ENCODE data around the gene XG.
"Not testable (repeated sequence)": the region's sequence is repeated elsewhere in the genome, so short reads cannot be mapped to it uniquely, and the experiment has no call there.

XG gene, protein sequence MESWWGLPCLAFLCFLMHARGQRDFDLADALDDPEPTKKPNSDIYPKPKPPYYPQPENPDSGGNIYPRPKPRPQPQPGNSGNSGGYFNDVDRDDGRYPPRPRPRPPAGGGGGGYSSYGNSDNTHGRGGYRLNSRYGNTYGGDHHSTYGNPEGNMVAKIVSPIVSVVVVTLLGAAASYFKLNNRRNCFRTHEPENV

GRCh38 chrX:2751874-2752300 lies at the start of gene XG:
XG (plus strand) TSS chrX:2752040; CDS start chrX:2752275, 235 bp downstream.
- H3K9ac ChIP-seq (ENCODE audit: low read depth, low read length); H3K4me3 ChIP-seq (ENCODE audit: low read depth, low read length); H3K36me3 ChIP-seq (ENCODE audit: control insufficient read depth, insufficient read depth, low read length); H3K9me3 ChIP-seq (ENCODE audit: control insufficient read depth, insufficient read depth, low read length); H3K27me3 ChIP-seq (ENCODE audit: control insufficient read depth, insufficient read depth, low read length); H3K27ac ChIP-seq (ENCODE audit: low read depth, low read length); H3K4me1 ChIP-seq (ENCODE audit: control insufficient read depth, insufficient read depth, low read length): not testable (repeated sequence)

- Histone ChIP-seq H3K9me3 (ENCODE audit: control insufficient read depth, insufficient read depth, low read length) (no peaks in the 10 kb centered on the region), H3K9ac (ENCODE audit: low read depth, low read length) (no peak overlapping the region), H3K27me3 (ENCODE audit: control insufficient read depth, insufficient read depth, low read length) (no peaks in the 10 kb centered on the region), H3K4me1 (ENCODE audit: control insufficient read depth, insufficient read depth, low read length) (peaks cover 19% of the 10 kb centered on the region), H3K27ac (ENCODE audit: low read depth, low read length) (no peak overlapping the region), H3K4me3 (ENCODE audit: low read depth, low read length) (no peak overlapping the region), H3K36me3 (ENCODE audit: control insufficient read depth, insufficient read depth, low read length) (no peaks in the 10 kb centered on the region)
These were observed 47.9 kb upstream of the XG start for GRCh38 chrX:2703991-2704369.

DNA sequence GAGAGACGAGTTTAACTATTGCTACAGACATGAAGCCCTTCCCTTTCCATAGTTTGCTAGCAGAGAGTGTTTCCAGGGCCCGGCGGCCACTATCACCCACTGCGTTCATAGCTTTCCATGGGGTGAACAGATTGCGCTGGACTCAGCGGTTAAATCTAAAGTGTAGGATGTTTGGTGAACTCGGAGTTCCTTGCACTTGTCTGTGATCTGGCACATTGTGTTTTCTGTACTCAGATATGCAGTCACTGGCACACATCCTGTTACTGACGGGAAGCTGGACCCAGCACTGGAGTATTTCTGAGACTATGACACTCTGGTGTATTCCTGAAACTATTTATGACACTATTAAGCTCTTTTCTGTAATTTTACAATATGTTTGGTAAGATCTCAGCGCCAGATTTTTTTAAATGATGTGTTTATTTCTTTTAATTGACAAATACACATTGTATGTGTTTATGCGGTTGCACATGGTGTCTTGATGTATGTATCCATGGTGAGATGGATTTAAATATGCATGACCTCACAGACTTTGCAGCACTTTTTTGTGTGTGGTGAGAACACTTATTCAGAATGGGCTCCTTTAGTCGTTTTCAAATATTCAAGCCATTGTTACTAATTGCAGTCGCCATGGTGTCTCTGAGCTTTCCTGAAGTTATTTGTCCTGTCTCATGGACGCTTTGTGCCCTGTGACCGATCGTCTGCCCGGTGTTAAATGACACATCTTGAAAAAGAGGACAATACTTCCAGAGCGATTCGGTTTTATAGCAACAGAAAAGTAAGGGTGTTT lies 46.6 kb upstream of the XG start:
- Histone ChIP-seq H3K27ac (ENCODE audit: low read depth, low read length) (no peak overlapping the region), H3K4me1 (ENCODE audit: control insufficient read depth, insufficient read depth, low read length) (peaks cover 31% of the 10 kb centered on the region)

DNA sequence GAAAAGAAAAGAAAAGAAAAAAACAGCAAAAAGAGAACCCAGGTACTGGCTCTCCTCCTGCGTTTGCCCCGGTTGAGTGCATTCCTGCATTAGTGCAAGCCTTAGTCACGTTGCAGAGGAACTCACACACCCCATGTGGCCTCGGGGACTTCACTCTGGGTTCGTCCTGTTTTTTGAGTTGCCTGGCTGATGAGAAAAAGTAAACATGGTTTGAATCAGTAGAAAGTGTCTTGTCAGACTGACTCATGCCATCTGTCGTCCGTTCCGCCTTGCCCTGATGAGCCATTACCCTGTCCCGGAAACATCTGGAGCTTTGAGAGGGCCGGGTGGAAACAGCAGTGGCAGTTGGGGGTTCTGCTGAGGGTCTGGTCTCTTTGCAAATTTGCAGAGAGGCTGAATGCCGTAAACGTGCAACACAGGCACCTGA lies 44.5 kb upstream of the XG start:
- Histone ChIP-seq H3K4me1 (ENCODE audit: control insufficient read depth, insufficient read depth, low read length) (peaks cover 36% of the 10 kb centered on the region), H3K9ac (ENCODE audit: low read depth, low read length) (no peak overlapping the region), H3K4me3 (ENCODE audit: low read depth, low read length) (no peak overlapping the region), H3K9me3 (ENCODE audit: control insufficient read depth, insufficient read depth, low read length) (no peaks in the 10 kb centered on the region), H3K27me3 (ENCODE audit: control insufficient read depth, insufficient read depth, low read length) (no peaks in the 10 kb centered on the region), H3K27ac (ENCODE audit: low read depth, low read length) (peak overlapping the region; percentile 87), H3K36me3 (ENCODE audit: control insufficient read depth, insufficient read depth, low read length) (no peaks in the 10 kb centered on the region)

More for the DNA sequence above, 46.6 kb upstream of the XG start:
- no peak overlapping the region for H3K4me3 ChIP-seq (ENCODE audit: low read depth, low read length)
- H3K27me3 ChIP-seq (ENCODE audit: control insufficient read depth, insufficient read depth, low read length), result no peaks in the 10 kb centered on the region
- no peaks in the 10 kb centered on the region for H3K9me3 ChIP-seq (ENCODE audit: control insufficient read depth, insufficient read depth, low read length)
- H3K9ac ChIP-seq (ENCODE audit: low read depth, low read length), result no peak overlapping the region
- H3K36me3 ChIP-seq (ENCODE audit: control insufficient read depth, insufficient read depth, low read length), result no peaks in the 10 kb centered on the region

DNA sequence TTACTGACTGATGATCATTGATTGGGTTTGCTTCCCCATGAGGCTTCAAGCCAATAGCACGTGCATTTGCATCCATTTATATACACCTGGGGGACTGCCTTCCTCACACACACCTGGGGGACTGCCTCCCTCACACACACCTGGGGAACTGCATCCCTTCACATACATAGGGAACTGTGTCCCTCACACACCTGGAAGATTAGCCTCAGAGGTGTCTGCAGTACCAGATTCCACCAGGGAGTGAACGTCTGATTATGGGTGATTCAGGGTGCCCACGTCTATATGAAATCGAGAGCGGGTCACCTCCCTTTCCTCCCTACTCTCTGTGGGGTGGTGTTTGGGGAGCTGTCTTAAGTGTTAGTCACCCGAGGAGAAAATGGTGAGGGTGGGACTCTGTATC lies 43.8 kb upstream of the XG start:
- no peak overlapping the region for H3K4me3 ChIP-seq (ENCODE audit: low read depth, low read length)
- H3K9ac ChIP-seq (ENCODE audit: low read depth, low read length), result no peak overlapping the region
- H3K4me1 ChIP-seq (ENCODE audit: control insufficient read depth, insufficient read depth, low read length), result peaks cover 36% of the 10 kb centered on the region
- no peaks in the 10 kb centered on the region for H3K9me3 ChIP-seq (ENCODE audit: control insufficient read depth, insufficient read depth, low read length)
- no peaks in the 10 kb centered on the region for H3K36me3 ChIP-seq (ENCODE audit: control insufficient read depth, insufficient read depth, low read length)
- no peaks in the 10 kb centered on the region for H3K27me3 ChIP-seq (ENCODE audit: control insufficient read depth, insufficient read depth, low read length)
- H3K27ac ChIP-seq (ENCODE audit: low read depth, low read length), result peak overlapping the region; percentile 87

- no peak overlapping the region for H3K4me3 ChIP-seq (ENCODE audit: low read depth, low read length)
- H3K36me3 ChIP-seq (ENCODE audit: control insufficient read depth, insufficient read depth, low read length), result no peaks in the 10 kb centered on the region
- H3K9me3 ChIP-seq (ENCODE audit: control insufficient read depth, insufficient read depth, low read length), result no peaks in the 10 kb centered on the region
- no peak overlapping the region for H3K9ac ChIP-seq (ENCODE audit: low read depth, low read length)
- peaks cover 32% of the 10 kb centered on the region for H3K4me1 ChIP-seq (ENCODE audit: control insufficient read depth, insufficient read depth, low read length)
- peak overlapping the region; percentile 18 for H3K27ac ChIP-seq (ENCODE audit: low read depth, low read length)
- H3K27me3 ChIP-seq (ENCODE audit: control insufficient read depth, insufficient read depth, low read length), result no peaks in the 10 kb centered on the region
These were observed 43.1 kb upstream of the XG start for GRCh38 chrX:2708592-2709188.

DNA sequence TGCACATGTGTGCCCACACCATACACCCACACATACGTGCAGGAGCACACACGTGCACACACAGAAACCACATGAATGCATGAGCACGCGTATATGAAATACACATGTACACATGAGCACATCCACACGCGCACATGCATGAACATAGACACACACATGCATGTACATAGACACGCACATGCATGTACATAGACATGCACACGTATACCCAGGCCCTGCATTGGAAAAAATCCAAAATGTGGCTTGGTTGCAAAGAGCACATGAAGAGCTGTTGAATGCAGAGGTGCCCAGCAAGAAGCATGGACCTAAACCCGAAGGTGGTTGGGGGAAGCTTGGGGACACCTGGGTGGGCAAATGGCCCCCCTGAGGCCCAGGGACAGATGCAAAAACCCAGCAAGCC lies 42.3 kb upstream of the XG start:
- Histone ChIP-seq H3K27me3 (ENCODE audit: control insufficient read depth, insufficient read depth, low read length) (no peaks in the 10 kb centered on the region), H3K4me3 (ENCODE audit: low read depth, low read length) (no peak overlapping the region), H3K27ac (ENCODE audit: low read depth, low read length) (peak overlapping the region; percentile 77), H3K9ac (ENCODE audit: low read depth, low read length) (no peak overlapping the region), H3K9me3 (ENCODE audit: control insufficient read depth, insufficient read depth, low read length) (no peaks in the 10 kb centered on the region), H3K36me3 (ENCODE audit: control insufficient read depth, insufficient read depth, low read length) (no peaks in the 10 kb centered on the region), H3K4me1 (ENCODE audit: control insufficient read depth, insufficient read depth, low read length) (peaks cover 27% of the 10 kb centered on the region)

- H3K36me3 ChIP-seq (ENCODE audit: control insufficient read depth, insufficient read depth, low read length), result no peaks in the 10 kb centered on the region
These were observed 41.6 kb upstream of the XG start for GRCh38 chrX:2710041-2710840.

DNA sequence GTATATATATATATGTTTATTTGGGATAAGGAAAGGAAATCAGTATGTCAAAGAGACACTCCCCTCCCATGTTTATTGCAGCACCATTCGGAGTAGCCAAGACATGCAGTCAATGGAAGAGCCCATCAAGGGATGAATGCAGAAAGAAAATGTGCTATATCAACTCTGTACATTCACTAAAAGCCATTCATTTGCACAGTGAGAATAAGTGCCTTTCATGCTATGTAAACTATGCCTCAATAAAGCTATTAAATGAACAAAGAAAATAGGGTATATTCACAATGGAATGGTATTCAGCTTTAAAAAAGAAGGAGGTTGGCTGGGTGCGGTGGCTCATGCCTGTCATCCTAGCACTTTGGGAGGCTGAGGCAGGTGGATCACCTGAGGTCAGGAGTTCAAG lies 40.4 kb upstream of the XG start:
- Histone ChIP-seq H3K4me3 (ENCODE audit: low read depth, low read length) (no peak overlapping the region), H3K27ac (ENCODE audit: low read depth, low read length) (no peak overlapping the region), H3K9ac (ENCODE audit: low read depth, low read length) (no peak overlapping the region), H3K27me3 (ENCODE audit: control insufficient read depth, insufficient read depth, low read length) (no peaks in the 10 kb centered on the region), H3K4me1 (ENCODE audit: control insufficient read depth, insufficient read depth, low read length) (peaks cover 27% of the 10 kb centered on the region), H3K9me3 (ENCODE audit: control insufficient read depth, insufficient read depth, low read length) (no peaks in the 10 kb centered on the region), H3K36me3 (ENCODE audit: control insufficient read depth, insufficient read depth, low read length) (no peaks in the 10 kb centered on the region)

More at GRCh38 chrX:2710041-2710840, 41.6 kb upstream of the XG start:
- no peaks in the 10 kb centered on the region for H3K9me3 ChIP-seq (ENCODE audit: control insufficient read depth, insufficient read depth, low read length)
- no peak overlapping the region; the same call in 1 of the 2 replicates for H3K9ac ChIP-seq (ENCODE audit: low read depth, low read length)
- peaks cover 27% of the 10 kb centered on the region for H3K4me1 ChIP-seq (ENCODE audit: control insufficient read depth, insufficient read depth, low read length)
- H3K27me3 ChIP-seq (ENCODE audit: control insufficient read depth, insufficient read depth, low read length), result no peaks in the 10 kb centered on the region
- H3K4me3 ChIP-seq (ENCODE audit: low read depth, low read length), result no peak overlapping the region
- H3K27ac ChIP-seq (ENCODE audit: low read depth, low read length), result peak overlapping the region; percentile 77

DNA sequence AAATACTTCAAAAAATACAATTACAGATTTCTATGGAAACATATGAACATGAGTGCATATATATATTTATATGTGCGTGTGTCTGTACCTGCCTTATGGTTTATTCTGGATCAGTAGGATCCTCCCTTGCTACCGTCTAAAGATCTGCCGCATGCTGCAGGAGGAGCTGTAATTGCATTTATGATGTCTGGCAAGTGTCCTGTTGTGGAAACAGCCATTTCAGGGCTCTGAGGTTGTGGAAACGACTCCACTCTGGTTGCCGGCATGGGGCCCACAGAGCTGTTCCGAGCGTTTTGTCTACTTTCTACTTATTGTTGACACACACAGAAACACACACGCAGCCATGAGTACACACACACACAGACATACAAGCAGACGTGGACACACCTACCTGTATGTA lies 39.4 kb upstream of the XG start:
- Histone ChIP-seq H3K27me3 (ENCODE audit: control insufficient read depth, insufficient read depth, low read length) (no peaks in the 10 kb centered on the region), H3K9ac (ENCODE audit: low read depth, low read length) (no peak overlapping the region), H3K36me3 (ENCODE audit: control insufficient read depth, insufficient read depth, low read length) (0 out of 2 replicates have a peak, but pooled peaks cover under 1% of the 10 kb centered on the region), H3K9me3 (ENCODE audit: control insufficient read depth, insufficient read depth, low read length) (no peaks in the 10 kb centered on the region), H3K4me3 (ENCODE audit: low read depth, low read length) (no peak overlapping the region), H3K27ac (ENCODE audit: low read depth, low read length) (no peak overlapping the region), H3K4me1 (ENCODE audit: control insufficient read depth, insufficient read depth, low read length) (peaks cover 22% of the 10 kb centered on the region)
